Measurements from ENCODE around the gene NAA50.

DNA sequence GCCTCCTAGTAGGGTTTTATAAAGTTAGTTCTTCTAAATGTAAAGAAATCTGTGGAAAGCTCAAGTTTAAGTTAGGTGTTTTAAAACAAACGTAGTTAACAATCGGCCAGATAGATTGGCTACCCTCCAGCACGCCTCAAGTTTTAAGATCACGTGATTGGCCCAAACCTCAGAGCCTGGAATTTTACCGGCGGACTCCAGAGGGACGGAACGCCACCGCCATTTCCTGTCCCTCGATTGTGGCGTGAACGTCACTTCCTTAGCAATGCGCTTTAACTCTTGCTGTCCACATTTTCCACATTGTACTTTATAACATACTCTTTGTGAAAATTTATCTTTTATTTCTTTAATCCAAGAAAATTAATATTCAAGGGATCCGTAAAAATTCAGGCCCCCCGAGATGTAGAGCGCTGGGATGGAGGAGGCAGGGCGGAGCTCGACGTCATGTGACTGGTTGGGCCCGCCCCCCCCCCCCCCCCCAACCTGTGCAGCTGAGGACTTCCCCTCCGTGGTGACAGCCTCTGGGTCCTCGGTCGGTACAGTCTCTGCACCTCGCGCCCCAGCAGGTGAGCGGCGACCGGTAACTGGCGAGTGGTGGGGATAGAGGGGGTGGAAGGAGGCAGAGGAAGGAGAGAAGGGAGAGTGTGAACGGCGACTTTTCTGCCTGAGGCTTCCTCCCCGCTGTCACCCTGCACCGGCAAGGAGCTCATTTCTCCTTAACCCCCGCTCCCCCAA, 666 bp upstream of the NAA50 start, which contains the start of gene ATP6V1A:
- TF ChIP-seq, protein P1, sequence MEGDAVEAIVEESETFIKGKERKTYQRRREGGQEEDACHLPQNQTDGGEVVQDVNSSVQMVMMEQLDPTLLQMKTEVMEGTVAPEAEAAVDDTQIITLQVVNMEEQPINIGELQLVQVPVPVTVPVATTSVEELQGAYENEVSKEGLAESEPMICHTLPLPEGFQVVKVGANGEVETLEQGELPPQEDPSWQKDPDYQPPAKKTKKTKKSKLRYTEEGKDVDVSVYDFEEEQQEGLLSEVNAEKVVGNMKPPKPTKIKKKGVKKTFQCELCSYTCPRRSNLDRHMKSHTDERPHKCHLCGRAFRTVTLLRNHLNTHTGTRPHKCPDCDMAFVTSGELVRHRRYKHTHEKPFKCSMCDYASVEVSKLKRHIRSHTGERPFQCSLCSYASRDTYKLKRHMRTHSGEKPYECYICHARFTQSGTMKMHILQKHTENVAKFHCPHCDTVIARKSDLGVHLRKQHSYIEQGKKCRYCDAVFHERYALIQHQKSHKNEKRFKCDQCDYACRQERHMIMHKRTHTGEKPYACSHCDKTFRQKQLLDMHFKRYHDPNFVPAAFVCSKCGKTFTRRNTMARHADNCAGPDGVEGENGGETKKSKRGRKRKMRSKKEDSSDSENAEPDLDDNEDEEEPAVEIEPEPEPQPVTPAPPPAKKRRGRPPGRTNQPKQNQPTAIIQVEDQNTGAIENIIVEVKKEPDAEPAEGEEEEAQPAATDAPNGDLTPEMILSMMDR (IDR thresholded peaks at IDR 0.05; ENCODE audit: low read length), result no peak
- TF ChIP-seq EZH2 (optimal IDR thresholded peaks at IDR 0.05; ENCODE audit: low read depth, low read length) (no peak), EZH2phosphoT487 (IDR thresholded peaks at IDR 0.05; ENCODE audit: low read length) (no peak)

Measured in MM.1S (cell line).